Activated effector memory CD4-positive, alpha-beta T cell treated with Interleukin-2 at 50 U/mL for 16 hours (primary cell): ENCODE data around the gene RHBDL1.

Source experiments
- DNase-seq: peaks from one replicate; pipeline ENCODE4 v3.0.0-alpha.2; 2020

Gene RHBDL1

DNA sequence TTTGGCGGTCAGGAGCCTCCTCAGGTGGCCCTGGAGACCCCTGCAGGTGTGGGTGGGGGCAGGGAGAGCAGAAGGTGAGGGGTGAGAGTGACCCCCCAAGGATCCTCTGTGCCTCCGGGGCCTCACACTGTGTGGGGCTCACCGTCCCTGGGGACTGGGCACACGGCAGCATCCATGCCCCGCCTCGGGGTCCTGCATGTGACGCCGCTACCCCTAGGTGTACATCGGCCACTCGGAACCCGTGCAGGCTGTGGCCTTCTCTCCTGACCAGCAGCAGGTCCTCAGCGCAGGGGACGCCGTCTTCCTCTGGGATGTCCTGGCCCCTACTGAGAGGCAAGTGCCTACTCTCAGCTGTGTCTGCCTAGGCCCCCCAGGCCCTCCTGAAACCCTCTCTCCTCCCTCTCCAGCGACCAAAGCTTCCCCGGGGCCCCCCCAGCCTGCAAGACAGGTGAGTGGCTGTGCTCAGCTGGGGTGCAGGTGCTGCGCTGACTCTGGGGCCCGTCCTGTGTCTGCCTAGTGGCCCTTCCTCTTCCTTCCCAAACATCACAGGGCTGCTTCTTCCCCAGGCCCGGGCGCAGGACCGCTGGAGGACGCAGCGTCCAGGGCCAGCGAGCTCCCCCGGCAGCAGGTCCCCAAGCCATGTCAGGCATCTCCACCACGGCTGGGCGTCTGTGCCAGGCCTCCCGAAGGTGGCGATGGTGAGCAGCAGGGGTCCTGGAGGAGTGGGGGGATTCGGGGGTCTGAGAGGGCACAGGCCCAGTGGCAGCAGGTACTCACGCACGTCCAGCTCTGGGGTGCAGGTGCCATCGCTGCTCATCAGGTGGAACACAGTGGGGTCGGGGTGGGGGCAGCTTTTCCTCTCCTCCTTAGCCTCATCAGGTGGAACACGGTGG lies 16.5 kb upstream of the RHBDL1 start:
- no peak for DNase-seq

DNA sequence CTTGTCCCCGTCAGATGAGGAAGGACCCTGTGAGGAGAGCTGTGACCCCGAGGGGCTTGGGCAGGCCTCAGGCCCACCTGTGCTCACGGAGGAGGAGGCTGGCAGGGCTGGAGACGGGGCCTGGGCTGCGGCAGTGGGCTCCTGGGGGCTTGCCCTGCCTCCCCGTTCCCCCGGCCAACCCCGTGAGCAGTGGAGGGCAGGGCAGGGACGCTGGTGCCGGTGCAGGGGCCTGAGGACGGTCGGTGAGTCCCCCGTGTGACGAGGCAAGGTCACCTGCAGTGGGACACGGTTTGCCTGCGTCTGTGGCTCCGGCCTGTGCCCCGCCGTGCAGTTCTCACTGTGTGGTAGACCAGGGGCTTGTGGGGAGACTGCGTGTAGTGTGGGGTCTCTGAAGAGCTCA lies 15.9 kb upstream of the RHBDL1 start:
- DNase-seq = no peak

DNA sequence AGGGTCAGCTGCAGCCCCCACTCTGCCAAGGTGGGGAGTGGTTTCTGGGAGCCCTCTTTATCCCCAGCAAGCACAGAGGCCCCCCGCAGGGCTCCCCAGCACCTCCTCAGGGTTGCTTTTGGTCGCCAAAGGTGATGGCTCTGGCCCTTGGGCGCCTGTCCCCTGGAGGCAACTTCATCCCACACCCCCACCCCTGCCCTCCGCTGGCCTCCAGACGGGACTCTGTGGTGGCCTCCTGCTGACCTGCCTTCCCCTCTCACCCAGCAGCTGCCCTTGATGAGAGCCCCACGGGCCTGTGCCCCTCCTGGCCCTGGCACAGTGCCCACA lies 15.4 kb upstream of the RHBDL1 start:
- no peak for DNase-seq

DNA sequence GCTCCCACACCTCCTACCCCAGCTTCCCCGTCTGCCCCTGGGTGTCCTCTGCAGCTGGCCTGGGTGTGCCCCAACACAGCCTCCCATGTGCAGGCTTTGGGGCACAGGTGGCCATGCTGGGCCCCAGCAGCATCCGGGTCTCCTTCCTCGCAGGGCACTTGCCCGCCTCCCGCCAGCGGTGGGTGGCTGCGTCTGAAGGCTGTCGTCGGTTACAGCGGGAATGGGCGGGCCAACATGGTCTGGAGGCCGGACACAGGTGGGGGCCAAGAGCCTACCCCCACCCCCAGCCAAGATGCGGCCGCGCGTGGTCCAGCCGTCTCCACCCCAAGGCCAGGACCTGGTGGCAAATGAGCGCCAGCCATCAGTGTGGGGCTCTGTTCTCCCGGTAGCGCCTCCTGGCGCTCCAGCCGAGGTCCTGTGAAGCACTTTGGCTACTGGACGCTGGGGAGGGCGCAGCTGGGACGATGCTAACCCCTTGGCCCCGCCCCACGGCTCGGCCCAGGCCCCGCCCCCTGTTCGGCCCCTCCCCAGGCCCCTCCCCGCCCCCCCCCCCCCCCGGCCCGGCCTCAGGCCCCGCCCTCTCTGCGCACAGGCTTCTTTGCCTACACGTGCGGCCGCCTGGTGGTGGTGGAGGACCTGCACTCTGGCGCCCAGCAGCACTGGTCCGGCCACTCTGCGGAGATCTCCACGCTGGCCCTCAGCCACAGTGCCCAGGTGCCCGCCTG lies 14.8 kb upstream of the RHBDL1 start:
- DNase-seq = peak; percentile 34

DNA sequence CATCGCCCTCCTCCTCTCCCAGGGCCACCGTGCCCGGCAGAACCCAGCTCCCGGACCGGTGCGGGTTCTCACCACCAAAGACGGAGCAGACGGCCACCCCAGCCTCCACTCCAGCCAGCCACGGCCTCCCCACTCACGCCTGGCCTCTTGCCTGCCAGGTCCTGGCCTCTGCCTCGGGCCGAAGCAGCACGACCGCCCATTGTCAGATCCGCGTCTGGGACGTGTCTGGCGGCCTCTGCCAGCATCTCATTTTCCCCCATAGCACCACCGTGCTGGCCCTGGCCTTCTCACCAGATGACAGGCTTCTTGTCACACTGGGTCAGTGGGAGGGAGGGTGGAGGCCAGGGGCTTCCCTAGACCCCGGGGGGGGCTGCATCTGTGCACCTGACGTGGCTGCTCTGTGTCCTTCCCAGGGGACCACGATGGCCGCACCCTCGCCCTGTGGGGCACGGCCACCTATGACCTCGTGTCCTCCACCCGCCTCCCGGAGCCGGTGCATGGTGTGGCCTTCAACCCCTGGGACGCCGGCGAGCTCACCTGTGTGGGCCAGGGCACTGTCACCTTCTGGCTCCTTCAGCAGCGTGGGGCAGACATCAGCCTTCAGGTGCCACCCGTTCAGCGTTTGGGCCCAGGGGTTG lies 14.2 kb upstream of the RHBDL1 start:
- no peak for DNase-seq

DNA sequence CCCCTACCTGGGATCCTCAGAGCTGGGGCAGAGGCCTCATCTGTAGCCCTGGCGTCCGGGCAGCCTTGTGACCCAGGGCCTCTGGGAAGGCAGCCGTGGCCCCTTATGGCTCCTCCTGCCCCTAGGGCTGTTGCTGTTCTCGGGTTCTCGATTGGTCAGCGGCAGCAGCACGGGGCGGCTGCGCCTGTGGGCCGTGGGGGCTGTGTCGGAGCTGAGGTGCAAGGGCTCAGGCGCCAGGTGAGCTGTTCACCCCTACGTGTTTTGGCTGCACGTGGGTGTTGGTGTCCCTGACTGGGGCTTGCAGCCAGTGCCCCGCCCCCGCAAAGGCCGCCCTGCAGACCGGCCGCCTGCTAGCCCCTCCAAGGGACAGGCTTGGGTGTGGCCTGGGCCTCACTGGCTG lies 13.4 kb upstream of the RHBDL1 start:
- DNase-seq = no peak

DNA sequence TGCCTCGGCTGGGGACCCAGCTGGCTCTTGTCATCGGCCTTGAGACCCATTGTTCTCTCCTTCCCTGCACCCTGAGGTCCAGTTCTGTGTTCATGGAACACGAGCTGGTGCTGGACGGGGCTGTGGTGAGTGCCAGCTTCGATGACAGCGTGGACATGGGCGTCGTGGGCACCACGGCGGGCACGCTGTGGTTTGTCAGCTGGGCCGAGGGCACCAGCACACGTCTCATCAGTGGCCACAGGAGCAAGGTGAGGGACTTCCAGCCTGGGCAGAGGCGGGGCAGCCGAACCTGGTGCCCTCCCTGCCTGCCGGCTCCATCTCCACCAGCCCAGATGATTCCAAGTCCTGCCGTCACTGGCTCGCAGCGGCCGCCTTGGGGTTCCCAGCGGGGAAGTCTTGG lies 12.9 kb upstream of the RHBDL1 start:
- no peak for DNase-seq

DNA sequence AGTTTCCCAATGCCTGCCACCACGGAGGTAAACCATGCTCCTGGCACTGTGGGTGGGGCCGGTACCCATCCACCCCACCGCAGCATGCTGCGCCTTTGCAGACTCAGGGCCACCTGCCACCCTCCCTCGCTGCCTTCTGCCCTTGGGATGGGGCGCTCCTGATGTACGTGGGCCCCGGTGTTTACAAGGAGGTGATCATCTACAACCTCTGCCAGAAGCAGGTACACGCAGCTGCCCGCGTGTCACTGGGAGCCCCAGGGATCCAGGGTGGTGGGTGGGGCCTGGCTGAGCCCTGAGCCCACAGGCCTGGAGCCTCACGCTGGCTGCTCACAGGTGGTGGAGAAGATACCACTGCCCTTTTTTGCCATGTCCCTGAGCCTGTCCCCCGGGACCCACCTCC lies 8.9 kb upstream of the RHBDL1 start:
- DNase-seq = no peak

DNA sequence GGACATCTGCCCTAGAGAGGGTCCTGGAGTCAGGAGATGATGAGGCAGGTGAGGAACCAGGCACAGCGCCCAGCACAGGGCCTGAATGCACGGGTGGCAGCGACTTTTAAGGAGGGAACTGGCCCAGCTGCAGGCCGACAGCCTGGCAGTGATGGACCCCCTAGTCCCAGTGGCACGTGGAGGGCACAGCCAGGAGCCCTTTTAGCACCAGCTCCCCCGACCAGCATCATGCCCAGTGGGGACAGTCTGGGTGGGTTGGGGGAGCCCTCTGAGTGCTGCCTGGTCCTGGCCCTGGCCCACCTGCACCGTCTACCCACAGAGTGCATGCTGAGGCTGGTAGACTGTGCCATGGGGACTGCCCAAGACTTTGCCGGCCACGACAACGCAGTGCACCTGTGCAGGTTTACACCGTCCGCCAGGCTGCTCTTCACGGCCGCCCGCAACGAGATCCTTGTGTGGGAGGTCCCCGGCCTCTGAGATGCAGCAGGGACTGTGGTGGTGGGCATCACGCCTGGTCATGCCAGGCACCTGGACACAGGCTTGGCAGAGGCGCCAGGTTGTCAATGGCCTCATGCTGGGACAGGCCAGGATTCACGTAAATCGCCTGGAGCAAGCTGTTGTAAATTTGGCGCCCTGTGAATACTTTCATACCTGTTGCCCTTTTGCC lies 8.2 kb upstream of the RHBDL1 start:
- DNase-seq = no peak

DNA sequence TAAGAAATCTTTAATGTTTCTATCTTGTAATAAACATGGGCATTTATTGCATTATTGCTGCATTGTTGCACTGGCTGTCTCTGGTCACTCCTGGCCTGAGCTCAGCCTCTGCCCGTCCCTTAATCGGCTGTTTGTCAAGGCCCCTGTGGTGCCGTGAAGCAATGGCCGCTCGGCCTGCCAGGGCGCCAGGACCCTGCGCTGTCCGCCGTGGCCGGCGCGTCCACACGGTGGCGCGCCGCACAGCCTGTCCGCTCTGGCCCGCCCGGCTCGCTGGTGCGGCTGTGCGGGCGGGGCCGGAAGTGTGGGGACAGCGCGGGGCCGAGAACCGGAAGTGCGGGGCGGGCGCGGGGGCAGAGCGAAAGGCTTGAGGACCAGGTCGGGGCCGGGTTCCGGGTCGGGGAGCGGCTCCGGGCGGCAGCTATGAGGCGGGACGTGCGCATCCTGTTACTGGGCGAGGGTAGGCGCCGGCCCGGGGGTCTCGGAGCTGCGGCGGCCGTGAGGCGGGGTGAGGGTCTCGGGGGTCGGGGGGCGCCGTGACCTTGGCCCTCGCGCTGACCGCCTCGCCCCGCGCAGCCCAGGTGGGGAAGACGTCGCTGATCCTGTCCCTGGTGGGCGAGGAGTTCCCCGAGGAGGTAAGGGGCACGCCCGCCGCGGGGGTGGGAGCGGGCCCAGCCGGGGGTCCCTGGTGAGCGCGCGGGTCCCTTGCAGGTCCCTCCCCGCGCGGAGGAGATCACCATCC lies 7.5 kb upstream of the RHBDL1 start, which contains the start of gene RHOT2:
Gene RHOT2 (plus strand): TSS at position 353 of the 739 bp plus-strand sequence. CDS start 68 bp downstream, at position 421.
- DNase-seq = peak; percentile 91

DNA sequence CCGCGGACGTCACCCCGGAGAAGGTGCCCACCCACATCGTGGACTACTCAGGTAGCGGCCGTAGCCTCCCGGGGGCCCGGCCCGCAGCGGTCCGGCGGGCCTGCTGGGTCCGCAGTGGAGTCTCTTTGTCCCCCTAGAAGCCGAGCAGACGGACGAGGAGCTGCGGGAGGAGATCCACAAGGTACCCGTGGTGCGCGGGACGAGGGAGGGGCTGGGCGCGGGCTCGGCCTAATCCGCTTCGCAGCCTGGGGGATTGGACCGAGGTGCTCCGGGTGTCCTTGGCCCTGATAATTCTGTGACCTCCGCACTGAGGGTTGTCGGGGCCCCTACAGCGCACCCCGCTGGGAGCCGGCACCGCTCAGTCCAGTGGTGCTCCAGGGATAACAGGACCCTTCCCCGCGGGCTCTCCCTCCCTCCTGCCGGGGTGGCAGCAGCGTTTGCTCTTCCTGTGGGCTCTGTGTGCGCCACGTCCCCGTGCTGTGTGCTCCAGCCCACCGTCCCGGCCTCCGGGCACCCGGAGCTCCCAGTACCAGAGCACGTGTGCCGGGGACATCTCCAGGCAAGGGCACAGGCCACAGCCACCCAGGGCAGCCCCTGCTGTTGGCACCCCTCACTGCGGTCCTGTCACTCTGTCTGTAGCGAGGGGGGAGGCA lies 6.8 kb upstream of the RHBDL1 start:
- no peak for DNase-seq

DNA sequence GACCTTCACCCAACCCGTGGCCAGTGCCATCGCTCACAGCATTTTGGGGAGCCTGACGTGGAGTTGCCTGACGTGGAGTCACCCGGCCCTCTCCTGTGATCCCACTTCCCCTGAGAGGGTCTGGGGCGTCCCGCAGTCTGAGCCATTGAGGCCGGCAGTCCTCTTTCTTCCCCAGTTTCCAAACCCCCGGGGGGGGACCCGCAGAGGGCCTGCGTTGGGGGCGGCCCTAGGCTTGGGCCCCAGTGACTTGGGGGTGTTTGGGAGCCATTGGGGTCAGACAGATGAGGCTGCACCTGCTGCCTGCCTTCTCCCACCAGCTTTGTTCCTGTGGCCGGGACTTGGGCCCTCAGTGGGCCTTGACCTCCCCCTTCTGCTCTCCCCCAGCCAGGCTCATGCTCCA lies 5.8 kb upstream of the RHBDL1 start:
- no peak for DNase-seq

DNA sequence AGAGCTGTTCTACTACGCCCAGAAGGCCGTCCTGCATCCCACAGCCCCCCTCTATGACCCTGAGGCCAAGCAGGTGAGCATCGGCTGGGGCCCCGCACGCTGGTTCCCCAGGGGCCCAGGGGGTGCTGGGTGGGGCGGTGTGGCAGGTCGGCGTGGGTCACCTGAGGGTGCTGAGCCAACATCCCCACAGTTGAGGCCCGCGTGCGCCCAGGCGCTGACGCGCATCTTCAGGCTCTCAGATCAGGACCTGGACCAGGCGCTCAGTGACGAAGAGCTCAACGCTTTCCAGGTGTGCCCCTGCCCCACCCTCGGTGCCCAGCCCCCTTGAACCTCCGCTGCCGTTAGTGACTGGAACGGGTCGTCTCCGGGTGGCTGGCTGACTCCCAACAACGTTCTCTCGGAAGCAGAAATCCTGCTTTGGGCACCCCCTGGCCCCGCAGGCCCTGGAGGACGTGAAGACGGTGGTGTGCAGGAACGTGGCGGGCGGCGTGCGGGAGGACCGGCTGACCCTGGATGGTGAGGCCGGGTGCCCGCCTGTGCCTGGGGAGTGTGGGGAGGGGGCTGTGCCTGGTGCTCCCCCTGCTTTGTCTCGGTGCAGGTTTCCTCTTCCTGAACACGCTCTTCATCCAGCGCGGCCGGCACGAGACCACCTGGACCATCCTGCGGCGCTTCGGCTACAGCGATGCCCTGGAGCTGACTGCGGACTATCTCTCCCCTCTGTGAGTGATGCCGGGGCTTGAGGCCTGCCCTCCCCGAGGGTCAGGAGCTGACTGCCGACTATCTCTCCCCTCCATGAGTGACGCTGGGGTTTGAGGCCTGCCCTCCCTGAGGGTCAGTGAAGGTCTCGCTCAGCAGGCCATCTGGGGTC lies 4.8 kb upstream of the RHBDL1 start:
- DNase-seq = no peak

DNA sequence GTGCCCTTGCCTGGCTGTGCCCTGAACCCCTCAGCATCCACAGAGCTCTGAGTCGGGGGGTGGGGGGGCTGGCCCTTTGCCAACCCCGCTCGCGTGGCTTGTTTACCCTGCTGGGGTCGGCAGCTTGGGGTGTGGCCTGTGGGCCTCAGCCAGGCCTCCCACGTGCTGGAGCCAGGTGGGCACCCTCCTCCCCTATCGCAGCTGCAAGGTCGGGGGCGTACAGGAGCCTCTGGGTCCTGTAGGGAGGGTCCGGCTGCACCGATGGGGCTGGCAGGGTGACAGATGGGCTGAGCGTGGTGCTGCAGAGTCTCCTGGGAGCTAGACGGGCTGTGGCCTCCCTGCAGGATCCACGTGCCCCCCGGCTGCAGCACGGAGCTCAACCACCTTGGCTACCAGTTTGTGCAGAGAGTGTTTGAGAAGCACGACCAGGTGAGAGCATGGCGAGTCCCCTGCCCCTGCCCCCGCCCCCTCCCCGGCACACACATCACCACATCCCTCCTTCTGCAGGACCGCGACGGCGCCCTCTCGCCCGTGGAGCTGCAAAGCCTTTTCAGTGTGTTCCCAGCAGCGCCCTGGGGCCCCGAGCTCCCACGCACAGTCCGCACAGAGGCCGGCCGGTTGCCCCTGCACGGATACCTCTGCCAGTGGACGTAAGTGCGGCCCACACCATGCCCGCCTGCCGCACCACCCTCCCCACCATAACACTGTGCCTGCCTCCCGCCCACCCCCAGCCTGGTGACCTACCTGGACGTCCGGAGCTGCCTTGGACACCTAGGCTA lies 3.9 kb upstream of the RHBDL1 start:
- DNase-seq = no peak

DNA sequence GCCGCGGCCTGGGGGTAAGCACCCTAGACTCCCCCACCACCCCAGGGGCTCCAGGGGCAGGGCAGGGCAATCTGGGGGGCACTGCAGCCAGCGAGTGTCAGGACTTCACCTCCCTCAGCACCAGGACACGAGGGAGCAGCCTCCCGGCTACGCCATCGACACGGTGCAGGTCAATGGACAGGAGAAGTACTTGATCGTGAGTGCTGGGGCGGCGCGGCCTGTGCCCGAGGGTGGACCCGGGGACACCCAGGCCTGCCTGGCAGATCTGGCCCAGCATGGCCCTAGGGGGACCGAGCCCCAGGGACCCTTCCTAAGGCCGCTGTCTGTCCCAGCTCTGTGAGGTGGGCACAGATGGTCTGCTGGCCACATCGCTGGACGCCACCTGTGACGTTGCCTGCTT lies 3.1 kb upstream of the RHBDL1 start:
- DNase-seq = no peak

DNA sequence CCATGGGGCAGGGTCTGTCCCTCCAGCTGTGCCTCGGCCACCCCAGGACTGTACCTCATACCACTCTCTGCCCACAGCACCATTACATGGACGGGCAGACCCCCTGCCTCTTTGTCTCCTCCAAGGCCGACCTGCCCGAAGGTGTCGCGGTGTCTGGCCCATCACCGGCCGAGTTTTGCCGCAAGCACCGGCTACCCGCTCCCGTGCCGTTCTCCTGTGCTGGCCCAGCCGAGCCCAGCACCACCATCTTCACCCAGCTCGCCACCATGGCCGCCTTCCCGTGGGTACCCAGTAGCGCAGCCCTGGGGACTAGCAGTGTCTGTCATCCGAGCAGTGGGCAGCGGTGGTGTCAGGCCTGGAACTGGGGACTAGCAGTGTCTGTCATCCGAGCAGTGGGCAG lies 2.6 kb upstream of the RHBDL1 start:
- no peak for DNase-seq

DNA sequence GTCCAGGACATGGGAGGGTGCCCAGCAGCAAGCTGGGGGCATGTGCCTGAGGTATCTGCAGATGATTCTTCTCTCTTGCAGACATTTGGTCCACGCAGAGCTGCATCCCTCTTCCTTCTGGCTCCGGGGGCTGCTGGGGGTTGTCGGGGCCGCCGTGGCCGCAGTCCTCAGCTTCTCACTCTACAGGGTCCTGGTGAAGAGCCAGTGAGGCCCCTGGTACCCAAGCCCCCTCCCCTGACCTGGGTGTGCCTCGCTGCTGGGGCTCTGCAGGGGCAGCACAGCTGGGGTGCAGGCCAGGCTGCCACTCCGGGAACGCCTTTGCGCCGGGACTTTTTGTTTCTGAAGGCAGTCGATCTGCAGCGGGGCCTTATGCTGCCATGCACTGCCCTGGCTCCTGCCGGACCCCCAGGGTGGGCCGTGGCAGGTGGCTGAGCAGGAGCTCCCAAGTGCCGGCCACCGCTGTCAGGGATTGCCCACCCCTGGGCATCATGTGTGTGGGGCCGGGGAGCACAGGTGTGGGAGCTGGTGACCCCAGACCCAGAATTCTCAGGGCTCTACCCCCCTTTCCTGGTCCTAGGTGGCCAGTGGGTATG lies 2.0 kb upstream of the RHBDL1 start:
- no peak for DNase-seq

DNA sequence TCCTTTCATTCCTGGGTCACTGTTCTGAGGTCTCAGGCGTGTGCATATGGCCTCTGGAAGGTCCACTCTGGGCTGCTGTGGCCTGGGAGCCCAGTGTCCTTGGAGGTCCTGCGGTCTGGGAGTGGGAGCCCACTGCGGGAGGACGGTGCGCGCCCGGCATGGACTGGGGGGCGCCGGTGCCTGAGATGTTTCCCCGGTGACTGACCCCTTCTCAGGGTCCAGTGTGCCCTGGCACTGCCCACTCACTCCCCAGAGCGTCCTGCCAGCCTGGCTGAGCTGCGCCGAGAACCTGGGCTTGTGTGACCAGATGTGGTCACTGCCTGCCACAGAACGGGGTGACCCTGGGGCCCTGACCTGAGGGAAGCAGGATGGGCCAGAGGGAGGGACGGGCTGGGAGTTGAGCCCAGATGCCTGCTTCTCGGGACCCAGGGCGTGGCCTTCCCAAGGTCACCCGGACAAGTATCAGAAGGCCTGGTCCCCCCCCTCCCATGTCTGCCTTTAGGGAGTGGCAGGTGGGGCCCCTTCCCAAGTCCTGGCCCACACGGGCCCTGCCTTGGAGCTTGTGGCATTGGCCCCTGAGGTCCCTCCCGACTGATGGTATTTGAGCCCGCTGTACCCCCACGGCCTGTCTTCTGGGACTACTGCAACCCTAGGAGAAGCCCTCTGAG lies 1.1 kb upstream of the RHBDL1 start:
- DNase-seq = no peak

DNA sequence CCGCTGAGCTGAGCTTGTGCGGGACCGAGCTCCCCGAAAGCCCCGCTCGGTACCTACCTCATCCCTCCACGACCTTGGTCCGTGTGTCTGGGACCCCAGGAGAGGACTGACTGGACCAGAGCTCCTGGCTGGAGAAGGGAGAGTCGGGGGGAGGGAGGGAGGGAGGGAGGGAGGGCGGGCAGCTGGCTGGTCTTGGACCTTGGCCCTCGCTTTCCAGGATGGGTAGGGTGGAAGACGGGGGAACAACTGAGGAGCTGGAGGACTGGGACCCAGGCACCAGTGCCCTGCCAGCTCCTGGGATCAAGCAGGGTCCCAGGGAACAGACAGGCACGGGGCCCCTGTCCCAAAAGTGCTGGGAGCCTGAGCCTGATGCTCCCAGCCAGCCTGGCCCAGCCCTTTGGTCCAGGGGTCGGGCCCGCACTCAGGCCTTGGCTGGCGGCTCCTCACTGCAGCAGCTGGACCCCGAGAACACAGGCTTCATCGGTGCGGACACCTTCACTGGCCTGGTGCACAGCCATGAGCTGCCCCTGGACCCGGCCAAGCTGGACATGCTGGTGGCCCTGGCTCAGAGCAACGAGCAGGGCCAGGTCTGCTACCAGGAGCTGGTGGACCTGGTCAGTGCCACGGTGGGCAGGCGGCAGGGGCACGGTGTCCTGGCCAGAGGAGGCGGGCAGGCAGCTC lies 553 bp downstream of the RHBDL1 start:
- DNase-seq = no peak
